ENCODE data around the gene SHROOM2. TPM values are rescaled to one million over a fixed set of nuclear protein-coding genes. Genes with fewer than 3 reads are reported as not detected.

SHROOM2 gene
- total RNA-seq, 1 experiment from 2014 or later = 1.2 TPM

- DNase-seq (ENCODE audit: unreplicated experiment) = no peak
- no peak overlapping the region for H3K4me3 Mint-ChIP-seq (ENCODE audit: unreplicated experiment)
- POLR2A ChIA-PET = interaction anchor here (0.7 kb wide), 1 partner anchor 723 kb away, joined by 3 read pairs; no protein-coding TSS in a partner anchor
- peaks cover 21% of the 10 kb centered on the region for H3K4me1 Mint-ChIP-seq (ENCODE audit: insufficient read depth, unreplicated experiment)
- no peaks in the 10 kb centered on the region for H3K9me3 Mint-ChIP-seq (ENCODE audit: unreplicated experiment)
- H3K27me3 Mint-ChIP-seq (ENCODE audit: insufficient read depth, unreplicated experiment) = no peaks in the 10 kb centered on the region
- H3K27ac Mint-ChIP-seq (ENCODE audit: low read depth, unreplicated experiment) = no peak overlapping the region
- BruUV-seq (replicated peaks) = no TSS peak
- no peak for TF ChIP-seq CTCF (IDR thresholded peaks at IDR 0.05; ENCODE audit: unreplicated experiment)
- CTCF ChIA-PET = no interaction called here
- peaks cover 6% of the 10 kb centered on the region for H3K36me3 Mint-ChIP-seq (ENCODE audit: insufficient read depth, unreplicated experiment)
- intact Hi-C loops (cut with micrococcal nuclease) = no loop called here
These were observed 56.3 kb downstream of the SHROOM2 start for GRCh38 chrX:9842541-9842940.

- Mint-ChIP-seq H3K27ac (ENCODE audit: low read depth, unreplicated experiment) (no peak overlapping the region), H3K36me3 (ENCODE audit: insufficient read depth, unreplicated experiment) (peaks cover 6% of the 10 kb centered on the region), H3K4me3 (ENCODE audit: unreplicated experiment) (no peak overlapping the region), H3K4me1 (ENCODE audit: insufficient read depth, unreplicated experiment) (peaks cover 21% of the 10 kb centered on the region), H3K27me3 (ENCODE audit: insufficient read depth, unreplicated experiment) (no peaks in the 10 kb centered on the region), H3K9me3 (ENCODE audit: unreplicated experiment) (no peaks in the 10 kb centered on the region)
- TF ChIP-seq CTCF (IDR thresholded peaks at IDR 0.05; ENCODE audit: unreplicated experiment) = no peak
- ChIA-PET CTCF (interaction anchor here (0.6 kb wide), 1 partner anchor 89 kb away, joined by 3 read pairs; no protein-coding TSS in a partner anchor), POLR2A (interaction anchor here (0.6 kb wide), 1 partner anchor 1514 kb away, joined by 3 read pairs; no protein-coding TSS in a partner anchor)
- DNase-seq (ENCODE audit: unreplicated experiment) = peak; percentile 34
- intact Hi-C loops (cut with micrococcal nuclease) = no loop called here
- no TSS peak for BruUV-seq (replicated peaks)
These were observed 58.8 kb downstream of the SHROOM2 start for GRCh38 chrX:9844936-9845577.

GRCh38 chrX:9845578-9845952 lies 59.3 kb downstream of the SHROOM2 start:
- ChIA-PET POLR2A (interaction anchor here (0.6 kb wide), 1 partner anchor 1513 kb away, joined by 3 read pairs; no protein-coding TSS in a partner anchor), CTCF (interaction anchor here (0.6 kb wide), 1 partner anchor 90 kb away, joined by 3 read pairs; no protein-coding TSS in a partner anchor)
- Mint-ChIP-seq H3K36me3 (ENCODE audit: insufficient read depth, unreplicated experiment) (peaks cover 6% of the 10 kb centered on the region), H3K4me3 (ENCODE audit: unreplicated experiment) (no peak overlapping the region), H3K9me3 (ENCODE audit: unreplicated experiment) (no peaks in the 10 kb centered on the region), H3K27me3 (ENCODE audit: insufficient read depth, unreplicated experiment) (no peaks in the 10 kb centered on the region), H3K27ac (ENCODE audit: low read depth, unreplicated experiment) (no peak overlapping the region), H3K4me1 (ENCODE audit: insufficient read depth, unreplicated experiment) (peaks cover 21% of the 10 kb centered on the region)
- no TSS peak for BruUV-seq (replicated peaks)
- TF ChIP-seq CTCF (IDR thresholded peaks at IDR 0.05; ENCODE audit: unreplicated experiment) = no peak
- DNase-seq (ENCODE audit: unreplicated experiment) = peak; percentile 80
- intact Hi-C loops (cut with micrococcal nuclease) = no loop called here

- Mint-ChIP-seq H3K27me3 (ENCODE audit: insufficient read depth, unreplicated experiment) (no peaks in the 10 kb centered on the region), H3K36me3 (ENCODE audit: insufficient read depth, unreplicated experiment) (peaks cover 6% of the 10 kb centered on the region), H3K9me3 (ENCODE audit: unreplicated experiment) (no peaks in the 10 kb centered on the region), H3K4me1 (ENCODE audit: insufficient read depth, unreplicated experiment) (peaks cover 21% of the 10 kb centered on the region), H3K27ac (ENCODE audit: low read depth, unreplicated experiment) (peak overlapping the region; percentile 1), H3K4me3 (ENCODE audit: unreplicated experiment) (no peak overlapping the region)
- intact Hi-C loops (cut with micrococcal nuclease) = no loop called here
- ChIA-PET CTCF (interaction anchor here (0.6 to 0.7 kb wide), 3 partner anchors 22 to 288 kb away, joined by 3 to 5 read pairs (median 3); no protein-coding TSS in a partner anchor), POLR2A (interaction anchor here (1.4 kb wide), 1 partner anchor 25 kb away, joined by 3 read pairs; no protein-coding TSS in a partner anchor)
- TF ChIP-seq CTCF (IDR thresholded peaks at IDR 0.05; ENCODE audit: unreplicated experiment) = no peak
- BruUV-seq (replicated peaks) = no TSS peak
- DNase-seq (ENCODE audit: unreplicated experiment) = no peak
These were observed 60.4 kb downstream of the SHROOM2 start for GRCh38 chrX:9846631-9847030.

Data from MCF 10A (cell line).